Aorta (tissue), 5 donors: ENCODE results near the gene DHRSX. TPM values are rescaled to one million over a fixed set of nuclear protein-coding genes. Genes with fewer than 3 reads are reported as not detected.
"Not testable (repeated sequence)": the region's sequence is repeated elsewhere in the genome, so short reads cannot be mapped to it uniquely, and the experiment has no call there.

Experiments
- ATAC-seq: fragments of 200-7000 bp; cut with Tn5 transposase; one replicate; pipeline ENCODE4 v1.9.1; 2022; ENCODE audit warnings: moderate library complexity; ENCODE audit not compliant: low FRiP score
- DNase-seq, 2 donors: peaks; one replicate each; pipeline ENCODE4 v3.0.0-alpha.2; 2020
- H3K27ac ChIP-seq, 2 donors: one replicate each; pipeline ENCODE4 v1.5.1; 2013; ENCODE audit warnings: low read length in 2 of 2, mild to moderate bottlenecking in 2 of 2, moderate library complexity in 2 of 2, control low read depth in 1 of 2, inconsistent platforms in 1 of 2, low read depth in 1 of 2
- H3K27me3 ChIP-seq, 2 donors: one replicate each; pipeline ENCODE4 v1.6.1; 2013; ENCODE audit warnings: control low read depth in 1 of 2, low read length in 1 of 2, mild to moderate bottlenecking in 1 of 2, moderate library complexity in 1 of 2; ENCODE audit not compliant: insufficient read depth in 2 of 2, control insufficient read depth in 1 of 2
- H3K36me3 ChIP-seq, 2 donors: one replicate each; pipeline ENCODE4 v1.6.1; 2013; ENCODE audit warnings: control low read depth in 1 of 2, low read length in 1 of 2, mild to moderate bottlenecking in 1 of 2; ENCODE audit not compliant: insufficient read depth in 2 of 2, control insufficient read depth in 1 of 2
- H3K4me1 ChIP-seq, 2 donors: one replicate each; pipeline ENCODE4 v1.6.1; 2013; ENCODE audit warnings: low read length in 2 of 2, control low read depth in 1 of 2, mild to moderate bottlenecking in 1 of 2, moderate library complexity in 1 of 2; ENCODE audit not compliant: insufficient read depth in 2 of 2, control insufficient read depth in 1 of 2
- H3K4me3 ChIP-seq, 2 donors: one replicate each; pipeline ENCODE4 v1.5.1; 2013; ENCODE audit warnings: low read length in 2 of 2, control low read depth in 1 of 2, mild to moderate bottlenecking in 1 of 2
- H3K9me3 ChIP-seq: one replicate; pipeline ENCODE4 v1.6.1; 2013; ENCODE audit warnings: mild to moderate bottlenecking, low read length; ENCODE audit not compliant: control insufficient read depth
- WGBS, 2 donors: extraction: QIAGEN DNeasy Blood & Tissue Kit; methylation state at CpG; one replicate each; pipeline ENCODE4 v1.1.7; 2013; 5-methylcytosine and 5-hydroxymethylcytosine counted together
- intact Hi-C, 2 donors: fragments of 100-400 bp; cut with DNase I; formaldehyde crosslinking; loops; one replicate each; pipeline versions ENCODE4 v1.14.2 to v1.15.0; 2022
- polyA plus RNA-seq, 2 donors: library from polyadenylated mRNA; stranded (reverse); fragments of 200-250 nt; gene quantifications; one replicate each; pipeline ENCODE4 v1.2.3, GENCODE V29; 2013
- total RNA-seq, 2 donors: library from RNA; stranded (reverse); fragmentation: NEBNext Ultra II Directional; extraction: Animal tissue kit (Norgen Biotek cat#: 25700); gene quantifications; one replicate each; pipeline ENCODE4 v1.2.1, GENCODE V29; 2021
- donor health status: healthy with polysubstance abuse.
- donor health status: Bipolar disorder and iron deficiency.
- donor health status: DM: no; HTN: no; CAD: no.
- donor health status: DM: no; HTN: no; CAD: no.
- donor health status: DM: yes; HTN: yes; CAD: no.

Gene DHRSX
- total and polyA plus RNA-seq, 4 donors, result 6.0 to 21.8 (median 11.7) TPM

- Histone ChIP-seq H3K4me3 (no peak overlapping the region), H3K27ac (no peak overlapping the region), H3K36me3 (no peaks in the 10 kb centered on the region), H3K27me3 (peaks cover 0 to 1% of the 10 kb centered on the region in 2 donors), H3K4me1 (no peaks in the 10 kb centered on the region), H3K9me3 (peaks cover 2% of the 10 kb centered on the region)
- DNase-seq (no peak), ATAC-seq (no peak)
- WGBS, 2 donors, result 54 to 65% methylated on average over 6 of the region's 6 CpGs
- intact Hi-C loops, result no loop called here
Observed at GRCh38 chrX:2523911-2524310, 23.1 kb upstream of the DHRSX start.

GRCh38 chrX:2521927-2522386, 21.2 kb upstream of the DHRSX start:
- no peak overlapping the region for H3K27ac ChIP-seq
- no peak overlapping the region for H3K4me3 ChIP-seq
- H3K36me3 ChIP-seq, result no peaks in the 10 kb centered on the region
- intact Hi-C loops, result no loop called here
- no peak for ATAC-seq
- peaks cover 2% of the 10 kb centered on the region for H3K9me3 ChIP-seq
- no peak for DNase-seq
- 75 to 82% methylated on average over 6 of the region's 6 CpGs for WGBS, 2 donors
- peaks cover 0 to 1% of the 10 kb centered on the region in 2 donors for H3K27me3 ChIP-seq
- no peaks in the 10 kb centered on the region for H3K4me1 ChIP-seq

GRCh38 chrX:2521092-2521926, 20.5 kb upstream of the DHRSX start:
- intact Hi-C loops, result no loop called here
- Histone ChIP-seq H3K36me3 (no peaks in the 10 kb centered on the region), H3K27me3 (no peaks in the 10 kb centered on the region), H3K4me1 (no peaks in the 10 kb centered on the region), H3K9me3 (peaks cover 2% of the 10 kb centered on the region), H3K4me3 (no peak overlapping the region), H3K27ac (no peak overlapping the region)
- WGBS, 2 donors, result 42 to 45% methylated on average over 15 of the region's 15 CpGs
- DNase-seq, result peak in 1 of 2 donors; percentile 75
- no peak for ATAC-seq

- Histone ChIP-seq H3K4me1 (no peaks in the 10 kb centered on the region), H3K27ac (no peak overlapping the region), H3K9me3 (peaks cover 2% of the 10 kb centered on the region), H3K27me3 (no peaks in the 10 kb centered on the region), H3K4me3 (no peak overlapping the region), H3K36me3 (no peaks in the 10 kb centered on the region)
- intact Hi-C loops, result no loop called here
- no peak for ATAC-seq
- DNase-seq, result no peak
- WGBS, 2 donors, result 98% methylated on average over 8 of the region's 8 CpGs
Observed at GRCh38 chrX:2520539-2520938, 19.8 kb upstream of the DHRSX start.

GRCh38 chrX:2519638-2520037, 18.9 kb upstream of the DHRSX start:
- H3K27me3 ChIP-seq, ATAC-seq, H3K36me3 ChIP-seq, H3K9me3 ChIP-seq, H3K4me1 ChIP-seq, DNase-seq, H3K27ac ChIP-seq, H3K4me3 ChIP-seq, intact Hi-C loops: not testable (repeated sequence)
- 53 to 56% methylated on average over 3 of the region's 3 CpGs for WGBS, 2 donors

- WGBS, 2 donors, result 72 to 74% methylated on average over 6 of the region's 6 CpGs
- intact Hi-C loops, result no loop called here
- Histone ChIP-seq H3K27me3 (no peaks in the 10 kb centered on the region), H3K4me3 (no peak overlapping the region), H3K9me3 (peaks cover 2% of the 10 kb centered on the region), H3K36me3 (no peaks in the 10 kb centered on the region), H3K4me1 (no peaks in the 10 kb centered on the region), H3K27ac (no peak overlapping the region)
- no peak for ATAC-seq
- DNase-seq, result no peak
Observed at GRCh38 chrX:2517055-2517454, 16.3 kb upstream of the DHRSX start.

GRCh38 chrX:2516623-2517022, 15.8 kb upstream of the DHRSX start:
- Histone ChIP-seq H3K4me1 (no peaks in the 10 kb centered on the region), H3K27me3 (no peaks in the 10 kb centered on the region), H3K27ac (no peak overlapping the region), H3K9me3 (peaks cover 2% of the 10 kb centered on the region), H3K4me3 (no peak overlapping the region), H3K36me3 (no peaks in the 10 kb centered on the region)
- intact Hi-C loops, result no loop called here
- WGBS, 2 donors, result 74 to 79% methylated on average over 5 of the region's 5 CpGs
- ATAC-seq (no peak), DNase-seq (no peak)

GRCh38 chrX:2514131-2514530, 13.4 kb upstream of the DHRSX start:
- DNase-seq (no peak), ATAC-seq (no peak)
- H3K9me3 ChIP-seq, result peaks cover 2% of the 10 kb centered on the region
- H3K27ac ChIP-seq, result no peak overlapping the region
- H3K4me3 ChIP-seq, result no peak overlapping the region
- WGBS, 2 donors, result 44% methylated on average over 5 of the region's 5 CpGs
- H3K4me1 ChIP-seq, result no peaks in the 10 kb centered on the region
- H3K27me3 ChIP-seq, result no peaks in the 10 kb centered on the region
- intact Hi-C loops, result no loop called here
- no peaks in the 10 kb centered on the region for H3K36me3 ChIP-seq

- ATAC-seq (no peak), DNase-seq (no peak)
- intact Hi-C loops, result no loop called here
- H3K36me3 ChIP-seq, result no peaks in the 10 kb centered on the region
- WGBS, 2 donors, result 62 to 64% methylated on average over 6 of the region's 6 CpGs
- no peak overlapping the region for H3K27ac ChIP-seq
- H3K9me3 ChIP-seq, result peaks cover 2% of the 10 kb centered on the region
- H3K4me1 ChIP-seq, result no peaks in the 10 kb centered on the region
- no peak overlapping the region for H3K4me3 ChIP-seq
- H3K27me3 ChIP-seq, result no peaks in the 10 kb centered on the region
Observed at GRCh38 chrX:2513121-2513664, 12.4 kb upstream of the DHRSX start.
